ENCODE measurements around the gene SSBP2.

- no peak for TF ChIP-seq POLR2A (IDR thresholded peaks at IDR 0.05)
- no peak for TF ChIP-seq EP300 (IDR thresholded peaks at IDR 0.05)
- TF ChIP-seq CTCF (IDR thresholded peaks at IDR 0.05), result no peak
- no peak for TF ChIP-seq POLR2AphosphoS5 (IDR thresholded peaks at IDR 0.05)
These were observed 117.4 kb downstream of the SSBP2 start for GRCh38 chr5:81633471-81633870.
